ENCODE data around the gene PATE2.

Gene PATE2

GRCh38 chr11:125799808-125800207 lies 21.2 kb upstream of the PATE2 start (continued):
- TF ChIP-seq TSHZ1 (tag by site-specific recombination; IDR thresholded peaks at IDR 0.05; ENCODE audit: borderline replicate concordance) = no peak
- TF ChIP-seq IKZF3 (tag by site-specific recombination; IDR thresholded peaks at IDR 0.05) = no peak
- no peak for TF ChIP-seq KLF10 (tag by site-specific recombination; IDR thresholded peaks at IDR 0.05)
- TF ChIP-seq ZBTB17 (tag by site-specific recombination; IDR thresholded peaks at IDR 0.05) = no peak
- TF ChIP-seq ZBTB44 (tag by site-specific recombination; IDR thresholded peaks at IDR 0.05) = no peak

- H3K36me3 ChIP-seq (ENCODE audit: control insufficient read depth in 2 of 2, insufficient read depth in 1 of 2, low read length in 2 of 2) = no peaks in the 10 kb centered on the region
- H3K9me3 ChIP-seq (ENCODE audit: control insufficient read depth, insufficient read depth, low read depth, low read length) = no peaks in the 10 kb centered on the region
- CTCF ChIA-PET = no interaction called here
- no peak overlapping the region for H3K4me3 ChIP-seq (ENCODE audit: low read depth, low read length)
- TF ChIP-seq ZNF292 (tag by site-specific recombination; IDR thresholded peaks at IDR 0.05; ENCODE audit: borderline replicate concordance, low read depth) = no peak
- TF ChIP-seq BCL11A (tag by site-specific recombination; IDR thresholded peaks at IDR 0.05; ENCODE audit: low read depth) = no peak
- no peak for TF ChIP-seq ZNF654 (tag by site-specific recombination; IDR thresholded peaks at IDR 0.05; ENCODE audit: low read depth)
- TF ChIP-seq ZNF621 (tag by site-specific recombination; IDR thresholded peaks at IDR 0.05) = no peak
- no peak for TF ChIP-seq KLF9 (tag by site-specific recombination; IDR thresholded peaks at IDR 0.05; ENCODE audit: low read depth)
- TF ChIP-seq ZNF510 (tag by site-specific recombination; IDR thresholded peaks at IDR 0.05; ENCODE audit: insufficient replicate concordance) = no peak
- no peak for TF ChIP-seq ZNF2 (tag by site-specific recombination; IDR thresholded peaks at IDR 0.05)
- no peak for TF ChIP-seq ATF2 (tag by site-specific recombination; IDR thresholded peaks at IDR 0.05; ENCODE audit: low read depth)
- TF ChIP-seq ZSCAN18 (tag by site-specific recombination; IDR thresholded peaks at IDR 0.05) = no peak
- TF ChIP-seq ZNF558 (tag by site-specific recombination; IDR thresholded peaks at IDR 0.05) = no peak
- TF ChIP-seq AEBP2 (tag by site-specific recombination; IDR thresholded peaks at IDR 0.05; ENCODE audit: borderline replicate concordance) = no peak
- no peak for TF ChIP-seq ZNF629 (tag by site-specific recombination; IDR thresholded peaks at IDR 0.05)
- no peak for TF ChIP-seq ZNF768 (tag by site-specific recombination; IDR thresholded peaks at IDR 0.05)
- no peak for TF ChIP-seq ZNF626 (tag by site-specific recombination; IDR thresholded peaks at IDR 0.05)
- TF ChIP-seq YY1 (tag by site-specific recombination; IDR thresholded peaks at IDR 0.05) = no peak
- TF ChIP-seq SP2 (tag by site-specific recombination; IDR thresholded peaks at IDR 0.05) = no peak
- no peak for TF ChIP-seq ZNF473 (tag by site-specific recombination; IDR thresholded peaks at IDR 0.05)
- TF ChIP-seq ZFP37 (tag by site-specific recombination; IDR thresholded peaks at IDR 0.05) = no peak
- no peak for TF ChIP-seq YY2 (tag by site-specific recombination; IDR thresholded peaks at IDR 0.05)
- TF ChIP-seq ZBTB7A (tag by site-specific recombination; IDR thresholded peaks at IDR 0.05; ENCODE audit: low read depth) = no peak
- POLR2A ChIA-PET = no interaction called here
- no peaks in the 10 kb centered on the region for H3K4me1 ChIP-seq (ENCODE audit: control insufficient read depth, insufficient read depth, low read length)
- H3K27ac ChIP-seq (ENCODE audit: extremely low read depth, low read depth, low read length) = no peak overlapping the region
These were observed 19.0 kb upstream of the PATE2 start for GRCh38 chr11:125797641-125798040.

All from HEK293 (cell line).